GM18505 (cell line): ENCODE data around the gene CAMK2B.

Experiments used
- ATAC-seq: cut with Tn5 transposase; IDR thresholded peaks from one replicate; pipeline ENCODE4 v1.9.1; 2021; ENCODE audit not compliant: unreplicated experiment
- POLR2A ChIP-seq: IDR thresholded peaks from 4 replicates; pipeline ENCODE4 v1.6.1; 2011; ENCODE audit warnings: borderline replicate concordance; ENCODE audit not compliant: insufficient read depth, insufficient read length; ENCODE audit errors: extremely low read depth

The CAMK2B gene

GRCh38 chr7:44193011-44193802, 132.2 kb downstream of the CAMK2B start:
- TF ChIP-seq POLR2A: no peak
- ATAC-seq: no peak

GRCh38 chr7:44191171-44191570, 134.2 kb downstream of the CAMK2B start:
- no peak for TF ChIP-seq POLR2A
- ATAC-seq: no peak

GRCh38 chr7:44189993-44190872, 135.2 kb downstream of the CAMK2B start:
- TF ChIP-seq POLR2A: no peak
- no peak for ATAC-seq

- no peak for ATAC-seq
- TF ChIP-seq POLR2A: no peak
Observed at GRCh38 chr7:44189286-44189992, 136.0 kb downstream of the CAMK2B start, which contains the start of gene GCK. GCK (minus strand) TSS chr7:44189439; CDS start chr7:44188953, 486 bp downstream.

GRCh38 chr7:44188480-44189225, 136.7 kb downstream of the CAMK2B start:
- no peak for TF ChIP-seq POLR2A
- ATAC-seq: no peak

GRCh38 chr7:44187636-44188416, 137.6 kb downstream of the CAMK2B start:
- ATAC-seq: no peak
- no peak for TF ChIP-seq POLR2A

GRCh38 chr7:44186736-44187135, 138.7 kb downstream of the CAMK2B start:
- no peak for ATAC-seq
- TF ChIP-seq POLR2A: no peak

- no peak for TF ChIP-seq POLR2A
- ATAC-seq: no peak
Observed at GRCh38 chr7:44185729-44186128, 139.7 kb downstream of the CAMK2B start.

- no peak for TF ChIP-seq POLR2A
- no peak for ATAC-seq
Observed at GRCh38 chr7:44184873-44185446, 140.4 kb downstream of the CAMK2B start.

- no peak for TF ChIP-seq POLR2A
- no peak for ATAC-seq
Observed at GRCh38 chr7:44184206-44184872, 141.1 kb downstream of the CAMK2B start.

GRCh38 chr7:44183386-44183785, 142.0 kb downstream of the CAMK2B start:
- TF ChIP-seq POLR2A: no peak
- no peak for ATAC-seq
